GM19099 (cell line): ENCODE data around the gene GNPAT.

ENCODE experiments used
- POLR2A ChIP-seq: IDR thresholded peaks from 3 replicates; pipeline ENCODE4 v1.6.1; 2011; ENCODE audit warnings: low read depth; ENCODE audit not compliant: insufficient read length; ENCODE audit errors: extremely low read depth

Gene GNPAT

GRCh38 chr1:231272173-231272572 is 31.2 kb downstream of the GNPAT start:
- no peak for TF ChIP-seq POLR2A

GRCh38 chr1:231272880-231273279 is 31.9 kb downstream of the GNPAT start:
- no peak for TF ChIP-seq POLR2A

GRCh38 chr1:231274119-231274825 is 33.3 kb downstream of the GNPAT start:
- no peak for TF ChIP-seq POLR2A

GRCh38 chr1:231278100-231278790 is 37.2 kb downstream of the GNPAT start:
- no peak for TF ChIP-seq POLR2A

- TF ChIP-seq POLR2A = no peak
Measured at GRCh38 chr1:231279081-231279480, 38.1 kb downstream of the GNPAT start.

- TF ChIP-seq POLR2A = no peak
Measured at GRCh38 chr1:231279683-231280082, 38.7 kb downstream of the GNPAT start.

GRCh38 chr1:231284441-231284840 is 43.4 kb downstream of the GNPAT start:
- TF ChIP-seq POLR2A = no peak

GRCh38 chr1:231286603-231287002 is 45.6 kb downstream of the GNPAT start:
- TF ChIP-seq POLR2A = no peak

GRCh38 chr1:231295938-231296337 is 54.9 kb downstream of the GNPAT start:
- no peak for TF ChIP-seq POLR2A

- TF ChIP-seq POLR2A = no peak
Measured at GRCh38 chr1:231301990-231302389, 61.0 kb downstream of the GNPAT start.

GRCh38 chr1:231310391-231310934 is 69.5 kb downstream of the GNPAT start:
- TF ChIP-seq POLR2A = no peak

- TF ChIP-seq POLR2A = no peak
Measured at GRCh38 chr1:231311720-231312431, 70.9 kb downstream of the GNPAT start.

- TF ChIP-seq POLR2A = no peak
Measured at GRCh38 chr1:231312432-231312788, 71.4 kb downstream of the GNPAT start.

GRCh38 chr1:231313661-231314060 is 72.6 kb downstream of the GNPAT start:
- TF ChIP-seq POLR2A = no peak

- TF ChIP-seq POLR2A = no peak
Measured at GRCh38 chr1:231315887-231316286, 74.9 kb downstream of the GNPAT start.
